A204.1 (cell line): ENCODE data around the gene ZNF383.
"Not testable (repeated sequence)": the region's sequence is repeated elsewhere in the genome, so short reads cannot be mapped to it uniquely, and the experiment has no call there.

Experiments used
- FAIRE-seq: peaks from 2 replicates; lab custom pipeline; 2012; peaks lifted over from hg19 to GRCh38; lab: Jason Lieb, UNC

Gene ZNF383

DNA sequence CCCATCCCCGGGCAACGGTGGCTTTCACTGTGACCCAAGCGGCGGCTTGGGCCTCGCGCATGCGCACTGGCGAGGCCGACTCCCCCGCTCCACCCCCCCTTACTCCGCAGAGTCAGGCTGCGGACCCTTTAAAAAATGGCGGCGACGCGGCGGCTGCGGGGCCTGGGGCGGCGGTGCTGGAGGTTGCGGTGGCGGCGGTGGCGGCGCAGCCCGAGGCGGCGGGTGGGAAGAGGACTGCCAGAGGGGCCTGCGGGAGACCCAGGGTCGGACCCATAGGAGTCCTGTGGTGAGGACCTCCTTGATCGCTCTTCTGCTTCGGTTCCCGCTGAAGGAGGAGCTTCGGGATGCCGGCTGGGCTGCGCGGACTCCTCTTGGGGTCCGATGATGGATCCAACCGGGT, 76.2 kb downstream of the ZNF383 start:
- FAIRE-seq: not testable (repeated sequence)
